Hepatocyte (in vitro differentiated cells): ENCODE data around the gene COPS9.

Experiments used
- CTCF ChIP-seq: fragments of 200-600 bp; sonication (generic); IDR thresholded peaks from 2 replicates; pipeline ENCODE4 v1.5.1; 2016; ENCODE audit warnings: antibody characterized with exemption, mild to moderate bottlenecking; ENCODE audit not compliant: poor library complexity
- EZH2 ChIP-seq: fragments of 200-600 bp; sonication (generic); IDR thresholded peaks from 2 replicates; pipeline ENCODE4 v1.6.1; 2016; ENCODE audit warnings: antibody characterized with exemption, mild to moderate bottlenecking, borderline replicate concordance

- TF ChIP-seq CTCF, result no peak
- no peak for TF ChIP-seq EZH2
These were observed 19.1 kb upstream of the COPS9 start for GRCh38 chr2:240155048-240155744.
